CD4-positive, alpha-beta memory T cell (primary cell): Measurements from ENCODE around the gene GPLD1. TPM values are rescaled to one million over a fixed set of nuclear protein-coding genes. Genes with fewer than 3 reads are reported as not detected.

Experiments used
- CTCF ChIA-PET: fragments of 350-600 bp; sonication (Branson Sonifier 250); formaldehyde crosslinking; loops from one replicate; lab custom pipeline; 2021; ENCODE audit warnings: inconsistent platforms; ENCODE audit not compliant: partially characterized antibody; lab: Charles Lee
- POLR2A ChIA-PET: fragments of 350-600 bp; sonication (Branson Sonifier 250); formaldehyde crosslinking; loops from one replicate; lab custom pipeline; 2021; ENCODE audit not compliant: partially characterized antibody; lab: Charles Lee
- DNase-seq, 5 donors: peaks; one replicate each; pipeline versions ENCODE4 v3.0.0 to v3.0.0-alpha.2; 2020 to 2022; ENCODE audit warnings: mixed read lengths in 1 of 5
- H3K27ac ChIP-seq: one replicate; pipeline ENCODE4 v1.7.0; 2013; ENCODE audit warnings: low read depth, low read length
- H3K27me3 ChIP-seq: 2 replicates; pipeline ENCODE4 v1.7.0; 2013; ENCODE audit warnings: mild to moderate bottlenecking, low read length, moderate library complexity; ENCODE audit not compliant: insufficient read depth
- H3K36me3 ChIP-seq: 2 replicates; pipeline ENCODE4 v1.7.0; 2013; ENCODE audit warnings: mild to moderate bottlenecking, low read length, moderate library complexity; ENCODE audit not compliant: insufficient read depth
- H3K4me1 ChIP-seq: 2 replicates; pipeline ENCODE4 v1.7.0; 2013; ENCODE audit warnings: mild to moderate bottlenecking, low read length, moderate library complexity; ENCODE audit not compliant: insufficient read depth
- H3K4me3 ChIP-seq, 2 donors: one replicate each; pipeline ENCODE4 v1.7.0; 2013; ENCODE audit warnings: low read length in 2 of 2, mild to moderate bottlenecking in 1 of 2
- H3K9me3 ChIP-seq, 2 donors: one replicate each; pipeline ENCODE4 v1.7.0; 2013; ENCODE audit warnings: low read length in 2 of 2, control low read depth in 1 of 2; ENCODE audit not compliant: control insufficient read depth in 1 of 2
- H3K27ac Mint-ChIP-seq, 7 donors: one replicate each; pipeline ENCODE4 v1.8.0; 2020 to 2021; ENCODE audit warnings: mixed read lengths in 7 of 7, mild to moderate bottlenecking in 6 of 7, inconsistent platforms in 3 of 7, moderate library complexity in 3 of 7
- H3K27me3 Mint-ChIP-seq, 2 donors: one replicate each; pipeline ENCODE4 v1.8.0; 2020 to 2021; ENCODE audit warnings: mixed read lengths in 2 of 2
- H3K36me3 Mint-ChIP-seq, 2 donors: one replicate each; pipeline ENCODE4 v1.8.0; 2020 to 2021; ENCODE audit warnings: mixed read lengths in 2 of 2, inconsistent platforms in 1 of 2, mild to moderate bottlenecking in 1 of 2
- H3K4me1 Mint-ChIP-seq, 4 donors: one replicate each; pipeline ENCODE4 v1.8.0; 2020 to 2021; ENCODE audit warnings: mixed read lengths in 4 of 4, mild to moderate bottlenecking in 1 of 4
- H3K4me3 Mint-ChIP-seq, 8 donors: one replicate each; pipeline ENCODE4 v1.8.0; 2020 to 2021; ENCODE audit warnings: mixed read lengths in 8 of 8, mild to moderate bottlenecking in 7 of 8, moderate library complexity in 6 of 8, inconsistent platforms in 3 of 8
- H3K9me3 Mint-ChIP-seq, 8 donors: one replicate each; pipeline ENCODE4 v1.8.0; 2020 to 2021; ENCODE audit warnings: mixed read lengths in 8 of 8, mild to moderate bottlenecking in 5 of 8, inconsistent platforms in 3 of 8, moderate library complexity in 1 of 8
- intact Hi-C: fragments of 100-400 bp; cut with micrococcal nuclease; formaldehyde crosslinking; loops from one replicate; pipeline ENCODE4 v1.15.1; 2023
- polyA plus RNA-seq, 2 donors: library from polyadenylated mRNA; unstranded; fragments of 300-500 nt; fragmentation: Illumina TruSeq; gene quantifications; one replicate each; pipeline ENCODE4 v1.2.3, GENCODE V29; 2021
- total RNA-seq, 2 experiments: library from RNA; stranded (reverse); gene quantifications; one replicate each; pipeline ENCODE4 v1.2.3, GENCODE V29; 2021

GPLD1 gene
- total and polyA plus RNA-seq, 4 experiments from 2014 or later, result 0.30 to 1.4 (median 0.49) TPM; not detected in 1

GRCh38 chr6:24455061-24455460 is 34.3 kb downstream of the GPLD1 start:
- no peaks in the 10 kb centered on the region for H3K36me3 Mint-ChIP-seq
- H3K4me3 ChIP-seq, result no peak overlapping the region
- H3K27me3 Mint-ChIP-seq, result no peaks in the 10 kb centered on the region
- no peaks in the 10 kb centered on the region for H3K9me3 Mint-ChIP-seq
- DNase-seq, result no peak
- no peak overlapping the region for H3K27ac Mint-ChIP-seq
- intact Hi-C loops, result no loop called here
- no peak overlapping the region for H3K4me3 Mint-ChIP-seq
- no peaks in the 10 kb centered on the region for H3K4me1 ChIP-seq
- CTCF ChIA-PET, result interaction anchor here (1.5 kb wide), 1 partner anchor 41 kb away, joined by 3 read pairs; no protein-coding TSS in a partner anchor
- POLR2A ChIA-PET, result no interaction called here
- H3K9me3 ChIP-seq, result no peaks in the 10 kb centered on the region
- no peaks in the 10 kb centered on the region for H3K27me3 ChIP-seq
- no peak overlapping the region for H3K27ac ChIP-seq
- H3K4me1 Mint-ChIP-seq, result no peaks in the 10 kb centered on the region
- H3K36me3 ChIP-seq, result no peaks in the 10 kb centered on the region

GRCh38 chr6:24454452-24454851 is 34.9 kb downstream of the GPLD1 start:
- no peak overlapping the region for H3K27ac Mint-ChIP-seq
- H3K27me3 Mint-ChIP-seq, result no peaks in the 10 kb centered on the region
- POLR2A ChIA-PET, result no interaction called here
- no peaks in the 10 kb centered on the region for H3K9me3 Mint-ChIP-seq
- Histone ChIP-seq H3K4me3 (no peak overlapping the region), H3K4me1 (no peaks in the 10 kb centered on the region), H3K27me3 (no peaks in the 10 kb centered on the region), H3K9me3 (no peaks in the 10 kb centered on the region), H3K36me3 (no peaks in the 10 kb centered on the region), H3K27ac (no peak overlapping the region)
- no peaks in the 10 kb centered on the region for H3K36me3 Mint-ChIP-seq
- CTCF ChIA-PET, result interaction anchor here (1.5 kb wide), 1 partner anchor 42 kb away, joined by 3 read pairs; no protein-coding TSS in a partner anchor
- no peak for DNase-seq
- no peaks in the 10 kb centered on the region for H3K4me1 Mint-ChIP-seq
- no peak overlapping the region for H3K4me3 Mint-ChIP-seq
- intact Hi-C loops, result no loop called here

- Histone ChIP-seq H3K4me3 (no peak overlapping the region), H3K4me1 (no peaks in the 10 kb centered on the region), H3K36me3 (no peaks in the 10 kb centered on the region), H3K27ac (no peak overlapping the region), H3K27me3 (no peaks in the 10 kb centered on the region), H3K9me3 (no peaks in the 10 kb centered on the region)
- ChIA-PET POLR2A (no interaction called here), CTCF (interaction anchor here (1.5 kb wide), 1 partner anchor 42 kb away, joined by 3 read pairs; no protein-coding TSS in a partner anchor)
- intact Hi-C loops, result no loop called here
- H3K36me3 Mint-ChIP-seq, result no peaks in the 10 kb centered on the region
- H3K4me1 Mint-ChIP-seq, result no peaks in the 10 kb centered on the region
- H3K27me3 Mint-ChIP-seq, result no peaks in the 10 kb centered on the region
- H3K4me3 Mint-ChIP-seq, result no peak overlapping the region
- no peak overlapping the region for H3K27ac Mint-ChIP-seq
- no peak for DNase-seq
- H3K9me3 Mint-ChIP-seq, result no peaks in the 10 kb centered on the region
These were observed 35.5 kb downstream of the GPLD1 start for GRCh38 chr6:24453921-24454320.

GRCh38 chr6:24451581-24452388 is 37.6 kb downstream of the GPLD1 start:
- no peaks in the 10 kb centered on the region for H3K4me1 ChIP-seq
- no peaks in the 10 kb centered on the region for H3K27me3 Mint-ChIP-seq
- H3K4me1 Mint-ChIP-seq, result no peaks in the 10 kb centered on the region
- POLR2A ChIA-PET, result no interaction called here
- H3K27me3 ChIP-seq, result no peaks in the 10 kb centered on the region
- H3K27ac ChIP-seq, result no peak overlapping the region
- intact Hi-C loops, result no loop called here
- no peak overlapping the region for H3K4me3 ChIP-seq
- no peak for DNase-seq
- no peaks in the 10 kb centered on the region for H3K9me3 ChIP-seq
- H3K36me3 Mint-ChIP-seq, result no peaks in the 10 kb centered on the region
- H3K27ac Mint-ChIP-seq, result no peak overlapping the region
- H3K9me3 Mint-ChIP-seq, result no peaks in the 10 kb centered on the region
- H3K4me3 Mint-ChIP-seq, result no peak overlapping the region
- H3K36me3 ChIP-seq, result no peaks in the 10 kb centered on the region
- CTCF ChIA-PET, result no interaction called here

- no peak overlapping the region for H3K4me3 Mint-ChIP-seq
- Histone ChIP-seq H3K4me1 (no peaks in the 10 kb centered on the region), H3K36me3 (no peaks in the 10 kb centered on the region), H3K27ac (no peak overlapping the region), H3K27me3 (no peaks in the 10 kb centered on the region), H3K9me3 (no peaks in the 10 kb centered on the region), H3K4me3 (no peak overlapping the region)
- H3K27me3 Mint-ChIP-seq, result no peaks in the 10 kb centered on the region
- no peaks in the 10 kb centered on the region for H3K36me3 Mint-ChIP-seq
- intact Hi-C loops, result no loop called here
- no peaks in the 10 kb centered on the region for H3K4me1 Mint-ChIP-seq
- ChIA-PET POLR2A (no interaction called here), CTCF (no interaction called here)
- no peaks in the 10 kb centered on the region for H3K9me3 Mint-ChIP-seq
- DNase-seq, result no peak
- no peak overlapping the region for H3K27ac Mint-ChIP-seq
These were observed 40.4 kb downstream of the GPLD1 start for GRCh38 chr6:24448828-24449525.

GRCh38 chr6:24448396-24448795 is 41.0 kb downstream of the GPLD1 start:
- POLR2A ChIA-PET, result no interaction called here
- no peaks in the 10 kb centered on the region for H3K27me3 Mint-ChIP-seq
- intact Hi-C loops, result no loop called here
- H3K4me3 Mint-ChIP-seq, result no peak overlapping the region
- no peak overlapping the region for H3K27ac ChIP-seq
- no peaks in the 10 kb centered on the region for H3K36me3 Mint-ChIP-seq
- H3K36me3 ChIP-seq, result no peaks in the 10 kb centered on the region
- no peaks in the 10 kb centered on the region for H3K4me1 ChIP-seq
- no peak overlapping the region for H3K27ac Mint-ChIP-seq
- CTCF ChIA-PET, result no interaction called here
- H3K4me1 Mint-ChIP-seq, result no peaks in the 10 kb centered on the region
- DNase-seq, result no peak
- no peaks in the 10 kb centered on the region for H3K9me3 Mint-ChIP-seq
- H3K27me3 ChIP-seq, result no peaks in the 10 kb centered on the region
- H3K4me3 ChIP-seq, result no peak overlapping the region
- no peaks in the 10 kb centered on the region for H3K9me3 ChIP-seq

- Mint-ChIP-seq H3K27me3 (no peaks in the 10 kb centered on the region), H3K9me3 (no peaks in the 10 kb centered on the region), H3K4me1 (no peaks in the 10 kb centered on the region), H3K36me3 (no peaks in the 10 kb centered on the region), H3K27ac (no peak overlapping the region), H3K4me3 (no peak overlapping the region)
- H3K27ac ChIP-seq, result no peak overlapping the region
- no peak for DNase-seq
- H3K27me3 ChIP-seq, result no peaks in the 10 kb centered on the region
- no peak overlapping the region for H3K4me3 ChIP-seq
- CTCF ChIA-PET, result no interaction called here
- no peaks in the 10 kb centered on the region for H3K9me3 ChIP-seq
- POLR2A ChIA-PET, result no interaction called here
- no peaks in the 10 kb centered on the region for H3K36me3 ChIP-seq
- H3K4me1 ChIP-seq, result no peaks in the 10 kb centered on the region
- intact Hi-C loops, result no loop called here
These were observed 42.7 kb downstream of the GPLD1 start for GRCh38 chr6:24446670-24447069.
